CD8-positive, alpha-beta memory T cell (primary cell): ENCODE data around the gene ARIH1. TPM values are rescaled to one million over a fixed set of nuclear protein-coding genes. Genes with fewer than 3 reads are reported as not detected.
"Not testable (repeated sequence)": the region's sequence is repeated elsewhere in the genome, so short reads cannot be mapped to it uniquely, and the experiment has no call there.

Experiments
- CTCF ChIA-PET: fragments of 350-600 bp; sonication (Branson Sonifier 250); formaldehyde crosslinking; loops from one replicate; lab custom pipeline; 2021; ENCODE audit warnings: antibody characterized with exemption; lab: Charles Lee
- POLR2A ChIA-PET: fragments of 350-600 bp; sonication (Branson Sonifier 250); formaldehyde crosslinking; loops from one replicate; lab custom pipeline; 2021; ENCODE audit warnings: antibody characterized with exemption; lab: Charles Lee
- DNase-seq, 5 donors: peaks; one replicate each; pipeline versions ENCODE4 v3.0.0 to v3.0.0-alpha.2; 2020 to 2022; ENCODE audit warnings: mixed read lengths in 1 of 5
- H3K27ac ChIP-seq: one replicate; pipeline ENCODE4 v1.7.0; 2013; ENCODE audit warnings: low read depth, mild to moderate bottlenecking, low read length, moderate library complexity
- H3K27me3 ChIP-seq: 2 replicates; pipeline ENCODE4 v1.7.0; 2013; ENCODE audit warnings: low read length, mild to moderate bottlenecking; ENCODE audit not compliant: insufficient read depth, poor library complexity, severe bottlenecking
- H3K36me3 ChIP-seq: 2 replicates; pipeline ENCODE4 v1.7.0; 2013; ENCODE audit warnings: mild to moderate bottlenecking, low read length, moderate library complexity; ENCODE audit not compliant: insufficient read depth
- H3K4me1 ChIP-seq: 2 replicates; pipeline ENCODE4 v1.7.0; 2013; ENCODE audit warnings: mild to moderate bottlenecking, low read length, moderate library complexity; ENCODE audit not compliant: insufficient read depth
- H3K4me3 ChIP-seq: 2 replicates; pipeline ENCODE4 v1.7.0; 2013; ENCODE audit warnings: mild to moderate bottlenecking, low read length
- H3K9me3 ChIP-seq: 2 replicates; pipeline ENCODE4 v1.7.0; 2013; ENCODE audit warnings: mild to moderate bottlenecking, low read length
- H3K27ac Mint-ChIP-seq, 8 donors: one replicate each; pipeline ENCODE4 v1.8.0; 2020 to 2021; ENCODE audit warnings: mixed read lengths in 8 of 8, mild to moderate bottlenecking in 6 of 8, inconsistent platforms in 3 of 8, moderate library complexity in 3 of 8
- H3K27me3 Mint-ChIP-seq, 2 donors: one replicate each; pipeline ENCODE4 v1.8.0; 2020 to 2021; ENCODE audit warnings: mixed read lengths in 2 of 2, mild to moderate bottlenecking in 1 of 2, moderate library complexity in 1 of 2
- H3K36me3 Mint-ChIP-seq, 3 donors: one replicate each; pipeline ENCODE4 v1.8.0; 2020 to 2021; ENCODE audit warnings: mixed read lengths in 3 of 3, inconsistent platforms in 1 of 3, mild to moderate bottlenecking in 1 of 3
- H3K4me1 Mint-ChIP-seq, 3 donors: one replicate each; pipeline ENCODE4 v1.8.0; 2020 to 2021; ENCODE audit warnings: mixed read lengths in 3 of 3, inconsistent platforms in 1 of 3, mild to moderate bottlenecking in 1 of 3
- H3K4me3 Mint-ChIP-seq, 7 donors: one replicate each; pipeline ENCODE4 v1.8.0; 2020 to 2021; ENCODE audit warnings: mixed read lengths in 7 of 7, mild to moderate bottlenecking in 6 of 7, moderate library complexity in 4 of 7, inconsistent platforms in 2 of 7
- H3K9me3 Mint-ChIP-seq, 5 donors: one replicate each; pipeline ENCODE4 v1.8.0; 2020 to 2022; ENCODE audit warnings: mixed read lengths in 5 of 5, mild to moderate bottlenecking in 3 of 5, moderate library complexity in 2 of 5, inconsistent platforms in 1 of 5
- polyA plus RNA-seq: library from polyadenylated mRNA; unstranded; fragments of 300-500 nt; fragmentation: Illumina TruSeq; gene quantifications from one replicate; pipeline ENCODE4 v1.2.3, GENCODE V29; 2021
- total RNA-seq, 2 experiments: library from RNA; stranded (reverse); gene quantifications; one replicate each; pipeline ENCODE4 v1.2.3, GENCODE V29; 2021

Gene ARIH1
- total and polyA plus RNA-seq, 3 experiments from 2014 or later: 24.3 to 164 (median 153) TPM

GRCh38 chr15:72475674-72476073, 1.5 kb downstream of the ARIH1 start:
- no peaks in the 10 kb centered on the region for H3K27me3 ChIP-seq
- H3K27ac ChIP-seq: peak overlapping the region; percentile 100
- H3K36me3 Mint-ChIP-seq: peaks cover 0 to 57% (median 8%) of the 10 kb centered on the region in 3 donors
- peaks cover 0 to 7% of the 10 kb centered on the region in 2 donors for H3K27me3 Mint-ChIP-seq
- H3K4me1 Mint-ChIP-seq: peaks cover 58 to 76% (median 73%) of the 10 kb centered on the region in 3 donors
- peak overlapping the region; percentile 93 for H3K4me3 ChIP-seq
- no peaks in the 10 kb centered on the region for H3K9me3 Mint-ChIP-seq
- CTCF ChIA-PET: interaction anchor here (0.7 kb wide), 1 partner anchor 58 kb away, joined by 3 read pairs; no protein-coding TSS in a partner anchor
- peak in 1 of 5 donors; percentile 19 for DNase-seq
- no peaks in the 10 kb centered on the region for H3K9me3 ChIP-seq
- no peaks in the 10 kb centered on the region for H3K36me3 ChIP-seq
- peaks cover 56% of the 10 kb centered on the region for H3K4me1 ChIP-seq
- peak overlapping the region; percentile 96 to 100 (median 98) for H3K27ac Mint-ChIP-seq
- POLR2A ChIA-PET: interaction anchor here (0.7 to 3.8 kb wide), 3 partner anchors 14 to 100 kb away, joined by 3 to 34 read pairs (median 3); partner anchors contain the start of gene HEXA
- peak overlapping the region; percentile 95 to 99 (median 97) for H3K4me3 Mint-ChIP-seq

DNA sequence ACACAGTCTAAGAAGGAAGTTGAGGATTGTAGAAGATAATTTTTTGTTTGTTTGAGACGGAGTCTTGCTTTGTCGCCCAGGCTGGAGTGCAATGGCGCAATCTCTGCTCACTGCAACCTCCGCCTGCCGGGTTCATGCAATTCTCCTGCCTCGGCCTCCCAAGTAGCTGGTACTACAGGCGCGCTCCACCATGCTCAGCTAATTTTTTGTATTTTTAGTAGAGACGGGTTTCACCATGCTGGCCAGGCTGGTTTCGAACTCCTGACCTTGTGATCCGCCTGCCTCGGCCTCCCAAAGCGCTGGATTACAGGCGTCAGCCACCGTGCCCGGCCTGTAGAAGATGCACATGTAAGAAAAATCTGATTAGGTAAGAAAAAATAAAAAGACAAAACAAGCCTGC, 2.2 kb downstream of the ARIH1 start:
- H3K27me3 ChIP-seq, DNase-seq, H3K9me3 ChIP-seq, H3K36me3 ChIP-seq, H3K27ac ChIP-seq, CTCF ChIA-PET, H3K27me3 Mint-ChIP-seq, H3K9me3 Mint-ChIP-seq: not testable (repeated sequence)
- Mint-ChIP-seq H3K36me3 (peaks cover 0 to 61% (median 12%) of the 10 kb centered on the region in 3 donors), H3K4me1 (peaks cover 62 to 83% (median 76%) of the 10 kb centered on the region in 3 donors), H3K4me3 (peak overlapping the region; percentile 72 to 95 (median 82)), H3K27ac (peak overlapping the region; percentile 64 to 100 (median 82))
- peaks cover 63% of the 10 kb centered on the region for H3K4me1 ChIP-seq
- peak overlapping the region; percentile 12 for H3K4me3 ChIP-seq
- POLR2A ChIA-PET: interaction anchor here (1.5 to 3.8 kb wide), 2 partner anchors 15 to 100 kb away, joined by 3 to 34 read pairs; partner anchors contain the start of gene HEXA

GRCh38 chr15:72481015-72481659, 7.0 kb downstream of the ARIH1 start:
- Histone ChIP-seq H3K4me1 (peaks cover 78% of the 10 kb centered on the region), H3K4me3 (no peak overlapping the region), H3K27me3 (no peaks in the 10 kb centered on the region), H3K27ac (no peak overlapping the region), H3K36me3 (no peaks in the 10 kb centered on the region), H3K9me3 (no peaks in the 10 kb centered on the region)
- peaks cover 0 to 1% of the 10 kb centered on the region in 2 donors for H3K27me3 Mint-ChIP-seq
- CTCF ChIA-PET: interaction anchor here (1.4 kb wide), 1 partner anchor 8 kb away, joined by 3 read pairs; no protein-coding TSS in a partner anchor
- H3K27ac Mint-ChIP-seq: peak overlapping the region in 7 of 8 donors; percentile 29 to 83 (median 64)
- no peaks in the 10 kb centered on the region for H3K9me3 Mint-ChIP-seq
- peaks cover 0 to 63% (median 14%) of the 10 kb centered on the region in 3 donors for H3K36me3 Mint-ChIP-seq
- no peak for DNase-seq
- POLR2A ChIA-PET: no interaction called here
- peak overlapping the region in 6 of 7 donors; percentile 31 to 71 (median 54) for H3K4me3 Mint-ChIP-seq
- H3K4me1 Mint-ChIP-seq: peaks cover 79 to 95% (median 93%) of the 10 kb centered on the region in 3 donors

- CTCF ChIA-PET: interaction anchor here (1.4 kb wide), 1 partner anchor 9 kb away, joined by 3 read pairs; no protein-coding TSS in a partner anchor
- Mint-ChIP-seq H3K9me3 (no peaks in the 10 kb centered on the region), H3K4me3 (peak overlapping the region in 4 of 7 donors; percentile 2 to 44 (median 26)), H3K27me3 (peaks cover 0 to 1% of the 10 kb centered on the region in 2 donors), H3K27ac (peak overlapping the region in 7 of 8 donors; percentile 2 to 71 (median 34)), H3K36me3 (peaks cover 0 to 54% (median 14%) of the 10 kb centered on the region in 3 donors), H3K4me1 (peaks cover 74 to 91% (median 87%) of the 10 kb centered on the region in 3 donors)
- Histone ChIP-seq H3K4me1 (peaks cover 77% of the 10 kb centered on the region), H3K9me3 (no peaks in the 10 kb centered on the region), H3K27ac (no peak overlapping the region), H3K27me3 (no peaks in the 10 kb centered on the region), H3K36me3 (no peaks in the 10 kb centered on the region), H3K4me3 (no peak overlapping the region)
- DNase-seq: no peak
- POLR2A ChIA-PET: interaction anchor here (1.6 kb wide), 1 partner anchor 9 kb away, joined by 5 read pairs; no protein-coding TSS in a partner anchor
Observed at GRCh38 chr15:72482275-72482674, 8.1 kb downstream of the ARIH1 start.

DNA sequence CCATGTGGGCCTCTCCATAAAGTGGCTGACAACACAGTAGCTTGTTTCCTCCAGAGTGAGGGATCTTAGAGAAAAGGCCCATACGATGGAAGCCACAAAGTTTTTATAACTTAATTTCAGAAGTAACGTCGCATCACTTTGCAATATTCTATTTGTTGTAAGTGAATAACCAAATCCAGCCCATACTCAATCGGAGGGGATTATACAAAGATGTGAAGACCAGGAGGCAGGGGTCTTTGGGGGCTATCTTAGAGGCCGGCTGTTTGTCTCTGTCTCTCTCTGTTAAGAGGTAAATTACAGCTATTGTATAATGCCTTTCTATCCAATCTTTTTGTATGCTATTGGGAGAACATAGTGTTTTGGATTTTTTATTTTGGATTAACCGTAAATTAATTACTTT, 9.1 kb downstream of the ARIH1 start:
- H3K27me3 Mint-ChIP-seq: peaks cover 0 to 1% of the 10 kb centered on the region in 2 donors
- peaks cover 76% of the 10 kb centered on the region for H3K4me1 ChIP-seq
- H3K9me3 ChIP-seq: no peaks in the 10 kb centered on the region
- ChIA-PET CTCF (interaction anchor here (1.0 kb wide), 1 partner anchor 10 kb away, joined by 4 read pairs; no protein-coding TSS in a partner anchor), POLR2A (interaction anchor here (0.6 to 1.6 kb wide), 3 partner anchors 10 to 1211 kb away, joined by 3 to 5 read pairs (median 3); no protein-coding TSS in a partner anchor)
- H3K4me3 Mint-ChIP-seq: peak overlapping the region in 5 of 7 donors; percentile 8 to 73 (median 39)
- H3K27ac Mint-ChIP-seq: peak overlapping the region in 1 of 8 donors; percentile 34
- no peaks in the 10 kb centered on the region for H3K36me3 ChIP-seq
- H3K36me3 Mint-ChIP-seq: peaks cover 0 to 50% (median 14%) of the 10 kb centered on the region in 3 donors
- H3K27me3 ChIP-seq: no peaks in the 10 kb centered on the region
- H3K4me1 Mint-ChIP-seq: peaks cover 75 to 91% (median 88%) of the 10 kb centered on the region in 3 donors
- no peak for DNase-seq
- H3K27ac ChIP-seq: no peak overlapping the region
- no peak overlapping the region for H3K4me3 ChIP-seq
- H3K9me3 Mint-ChIP-seq: no peaks in the 10 kb centered on the region

- Histone ChIP-seq H3K4me1 (peaks cover 74% of the 10 kb centered on the region), H3K27ac (no peak overlapping the region), H3K27me3 (no peaks in the 10 kb centered on the region), H3K36me3 (no peaks in the 10 kb centered on the region), H3K9me3 (no peaks in the 10 kb centered on the region), H3K4me3 (no peak overlapping the region)
- peaks cover 0 to 50% (median 3%) of the 10 kb centered on the region in 3 donors for H3K36me3 Mint-ChIP-seq
- peaks cover 79 to 94% (median 94%) of the 10 kb centered on the region in 3 donors for H3K4me1 Mint-ChIP-seq
- H3K4me3 Mint-ChIP-seq: no peak overlapping the region
- ChIA-PET POLR2A (no interaction called here), CTCF (no interaction called here)
- DNase-seq: no peak
- H3K27me3 Mint-ChIP-seq: peaks cover 0 to 1% of the 10 kb centered on the region in 2 donors
- no peaks in the 10 kb centered on the region for H3K9me3 Mint-ChIP-seq
- H3K27ac Mint-ChIP-seq: no peak overlapping the region
Observed at GRCh38 chr15:72486144-72486543, 12.0 kb downstream of the ARIH1 start.

DNA sequence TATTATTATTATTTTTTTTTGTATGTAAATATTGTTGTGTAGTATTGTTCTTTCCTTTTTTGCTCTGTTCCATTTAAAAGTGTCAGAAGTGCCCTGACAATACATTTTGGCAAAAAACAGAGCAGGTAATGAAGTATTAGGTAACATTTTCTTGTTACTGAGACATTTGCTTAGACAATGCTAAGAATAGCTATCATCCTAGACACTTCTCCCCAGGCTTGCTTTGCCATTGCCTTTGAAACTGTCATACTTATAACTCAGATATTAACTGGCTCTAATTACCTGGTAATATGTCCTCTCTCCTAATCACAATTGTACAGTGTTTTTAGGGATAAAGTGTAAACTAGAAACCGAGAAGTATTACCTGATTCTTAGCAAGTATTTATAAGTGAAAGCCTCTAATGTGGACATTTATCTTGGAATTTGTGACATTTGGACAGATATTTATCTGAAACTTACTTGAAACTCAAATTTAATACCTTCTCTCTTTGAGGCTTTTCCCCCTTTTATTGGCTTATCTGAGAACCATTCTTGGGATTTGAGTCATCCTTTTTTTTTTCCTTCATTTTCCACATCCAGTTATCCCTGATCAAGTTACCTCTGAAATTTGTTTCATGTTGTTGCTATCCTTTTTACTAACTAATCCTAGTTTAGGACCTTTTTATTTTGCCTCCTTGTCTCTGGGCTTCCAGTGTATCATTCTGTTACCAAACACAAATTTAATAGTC, 13.1 kb downstream of the ARIH1 start:
- Mint-ChIP-seq H3K27me3 (no peaks in the 10 kb centered on the region), H3K27ac (peak overlapping the region in 3 of 8 donors; percentile 2 to 7 (median 7)), H3K9me3 (no peaks in the 10 kb centered on the region), H3K36me3 (peaks cover 0 to 48% (median 1%) of the 10 kb centered on the region in 3 donors), H3K4me3 (peak overlapping the region in 2 of 7 donors; percentile 7 to 24), H3K4me1 (peaks cover 81 to 94% (median 94%) of the 10 kb centered on the region in 3 donors)
- Histone ChIP-seq H3K4me1 (peaks cover 70% of the 10 kb centered on the region), H3K9me3 (no peaks in the 10 kb centered on the region), H3K36me3 (no peaks in the 10 kb centered on the region), H3K4me3 (no peak overlapping the region), H3K27ac (no peak overlapping the region), H3K27me3 (no peaks in the 10 kb centered on the region)
- DNase-seq: no peak
- POLR2A ChIA-PET: no interaction called here
- CTCF ChIA-PET: no interaction called here
